ENCODE measurements around the gene SMYD2. TPM values are rescaled to one million over a fixed set of nuclear protein-coding genes. Genes with fewer than 3 reads are reported as not detected.
"Not testable (repeated sequence)": the region's sequence is repeated elsewhere in the genome, so short reads cannot be mapped to it uniquely, and the experiment has no call there.

SMYD2 gene
- polyA plus RNA-seq, 4 donors, result 42.5 to 45.5 (median 43.9) TPM

GRCh38 chr1:214271174-214271858 is 9.6 kb upstream of the SMYD2 start:
- DNase-seq (ENCODE audit: low read depth in 4 of 4, low spot score in 3 of 4), result no peak

- no peak for DNase-seq (ENCODE audit: low read depth in 4 of 4, low spot score in 3 of 4)
Measured at GRCh38 chr1:214271995-214272731, 8.8 kb upstream of the SMYD2 start.

- no peak for DNase-seq (ENCODE audit: low read depth in 4 of 4, low spot score in 3 of 4)
Measured at GRCh38 chr1:214272964-214273533, 7.9 kb upstream of the SMYD2 start.

GRCh38 chr1:214275700-214276099 is 5.3 kb upstream of the SMYD2 start:
- not testable (repeated sequence) for DNase-seq (ENCODE audit: low read depth in 4 of 4, low spot score in 3 of 4)

GRCh38 chr1:214276786-214277185 is 4.2 kb upstream of the SMYD2 start:
- no peak for DNase-seq (ENCODE audit: low read depth in 4 of 4, low spot score in 3 of 4)

- DNase-seq (ENCODE audit: low read depth in 4 of 4, low spot score in 3 of 4), result peak in 1 of 4 donors; percentile 20
Measured at GRCh38 chr1:214277704-214278635, 3.0 kb upstream of the SMYD2 start.

- DNase-seq (ENCODE audit: low read depth in 4 of 4, low spot score in 3 of 4), result peak in 2 of 4 donors; percentile 29 to 60
Measured at GRCh38 chr1:214280386-214281020, 456 bp upstream of the SMYD2 start.

- peak in 1 of 4 donors; percentile 24 for DNase-seq (ENCODE audit: low read depth in 4 of 4, low spot score in 3 of 4)
Measured at GRCh38 chr1:214281720-214282629, 1.0 kb downstream of the SMYD2 start.

- no peak for DNase-seq (ENCODE audit: low read depth in 4 of 4, low spot score in 3 of 4)
Measured at GRCh38 chr1:214282630-214283242, 1.8 kb downstream of the SMYD2 start.

GRCh38 chr1:214285610-214286440 is 4.9 kb downstream of the SMYD2 start:
- DNase-seq (ENCODE audit: low read depth in 4 of 4, low spot score in 3 of 4), result no peak

GRCh38 chr1:214287884-214288283 is 6.9 kb downstream of the SMYD2 start:
- DNase-seq (ENCODE audit: low read depth in 4 of 4, low spot score in 3 of 4), result no peak

- DNase-seq (ENCODE audit: low read depth in 4 of 4, low spot score in 3 of 4), result no peak
Measured at GRCh38 chr1:214289574-214290272, 8.8 kb downstream of the SMYD2 start.

- DNase-seq (ENCODE audit: low read depth in 4 of 4, low spot score in 3 of 4), result no peak
Measured at GRCh38 chr1:214290424-214291037, 9.6 kb downstream of the SMYD2 start.

- DNase-seq (ENCODE audit: low read depth in 4 of 4, low spot score in 3 of 4), result no peak
Measured at GRCh38 chr1:214292322-214292721, 11.4 kb downstream of the SMYD2 start.

- DNase-seq (ENCODE audit: low read depth in 4 of 4, low spot score in 3 of 4), result no peak
Measured at GRCh38 chr1:214295934-214296333, 15.0 kb downstream of the SMYD2 start.

- DNase-seq (ENCODE audit: low read depth in 4 of 4, low spot score in 3 of 4), result peak in 1 of 4 donors; percentile 24
Measured at GRCh38 chr1:214296860-214297745, 16.1 kb downstream of the SMYD2 start.

Data from right renal pelvis (tissue), 4 donors.